Ovary (tissue), 9 donors: ENCODE results near the gene MLX. TPM values are rescaled to one million over a fixed set of nuclear protein-coding genes. Genes with fewer than 3 reads are reported as not detected.

Source experiments
- DNase-seq, 5 donors: peaks; one replicate each; pipeline ENCODE4 v3.0.0-alpha.2; 2019 to 2020
- H3K27ac ChIP-seq, 2 donors: fragments of 200-600 bp; one replicate each; pipeline versions ENCODE4 v1.5.1 to v1.8.0; 2019 to 2022
- H3K27me3 ChIP-seq: fragments of 200-600 bp; one replicate; pipeline ENCODE4 v1.8.0; 2022
- H3K36me3 ChIP-seq: fragments of 200-600 bp; sonication (generic); one replicate; pipeline ENCODE4 v1.5.1; 2019
- H3K4me1 ChIP-seq: one replicate; pipeline ENCODE4 v1.8.1; 2013; ENCODE audit warnings: mild to moderate bottlenecking, moderate library complexity; ENCODE audit not compliant: insufficient read depth
- H3K4me3 ChIP-seq: fragments of 200-600 bp; sonication (generic); one replicate; pipeline ENCODE4 v1.5.1; 2017
- H3K9me3 ChIP-seq, 2 donors: fragments of 200-600 bp in 1 of 2; sonication (generic) in 1 of 2; one replicate each; pipeline versions ENCODE4 v1.5.1 to v1.8.1; 2013 to 2019; ENCODE audit warnings: mild to moderate bottlenecking in 1 of 2, moderate library complexity in 1 of 2
- EP300 ChIP-seq: sonication (generic); formaldehyde crosslinking; IDR thresholded peaks from one replicate; pipeline ENCODE4 v1.6.1; 2017; ENCODE audit warnings: antibody characterized with exemption
- POLR2A ChIP-seq: fragments of 450-650 bp; IDR thresholded peaks from one replicate; pipeline ENCODE4 v1.6.1; 2017; ENCODE audit warnings: antibody characterized with exemption, mild to moderate bottlenecking, moderate library complexity
- WGBS, 3 donors: extraction: QIAGEN DNeasy Blood & Tissue Kit in 1 of 3; methylation state at CpG; one replicate each; pipeline versions ENCODE4 v1.1.5 to v1.1.7; 2013 to 2017; 5-methylcytosine and 5-hydroxymethylcytosine counted together
- intact Hi-C, 4 donors: fragments of 100-400 bp; cut with DNase I; formaldehyde crosslinking; loops; one replicate each; pipeline versions ENCODE4 v1.11.0 to v1.15.1; 2022 to 2023
- polyA plus RNA-seq, 2 donors: library from polyadenylated mRNA; stranded (reverse); fragments of 200-250 nt in 1 of 2; fragments of 350-450 nt in 1 of 2; fragmentation: Illumina TruSeq in 1 of 2; extraction: RNeasy Lipid Tissue Mini Kit (QIAGEN cat#74804) in 1 of 2; gene quantifications; one replicate each; pipeline ENCODE4 v1.2.3, GENCODE V29; 2013 to 2014
- total RNA-seq, 7 donors: library from RNA; depleted of rRNA in 2 of 7; stranded (reverse); fragments of >200 nt in 2 of 7; fragmentation: NEBNext Ultra II Directional in 3 of 7; extraction: Animal tissue kit (Norgen Biotek cat#: 25700) in 3 of 7; gene quantifications; one replicate each; pipeline versions ENCODE4 v1.1.0 to v1.2.4, GENCODE V29; 2016 to 2023
- TF ChIP-seq, protein P1 (sequence below), 3 donors: fragments of 450-650 bp in 2 of 3; fragments of 200-600 bp in 1 of 3; IDR thresholded peaks; one replicate each; pipeline versions ENCODE4 v1.5.1 to v1.8.0; 2016 to 2022; ENCODE audit warnings: antibody characterized with exemption in 3 of 3, mild to moderate bottlenecking in 1 of 3
- donor health status: DM: no; HTN: no; CAD: no; lungs with moderate emphysema.
- donor health status: DM: no; HTN: no; CAD: no.
- donor health status: Bipolar disorder and iron deficiency.
- donor health status: DM: yes; HTN: yes; CAD: no.
- donor health status: DM: no; HTN: no; CAD: no.
- donor health status: DM: yes; HTN: yes; CAD: no.

The MLX gene
- total and polyA plus RNA-seq, 9 donors, result 16.5 to 50.8 (median 24.4) TPM

DNA sequence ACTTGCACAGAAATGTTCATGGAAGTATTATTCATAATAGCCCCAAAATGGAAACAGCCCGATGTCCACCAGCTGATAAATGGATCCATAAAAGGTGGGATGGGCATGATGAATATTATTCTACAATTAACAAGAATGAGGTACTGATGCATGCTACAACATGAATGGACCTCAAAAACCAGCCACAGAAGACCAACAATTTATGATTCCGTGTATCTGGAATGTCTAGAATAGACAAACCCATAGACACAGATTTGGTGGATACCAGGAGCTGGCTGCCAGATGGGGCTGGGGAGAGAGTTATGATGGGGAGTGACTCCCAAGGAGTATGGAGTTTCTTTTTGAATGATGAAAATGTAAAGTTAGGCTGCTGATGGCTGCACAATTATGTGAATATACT is 41.7 kb upstream of the MLX start:
- Histone ChIP-seq H3K4me3 (no peak overlapping the region), H3K27me3 (no peaks in the 10 kb centered on the region), H3K27ac (no peak overlapping the region), H3K4me1 (peaks cover 33% of the 10 kb centered on the region), H3K36me3 (no peaks in the 10 kb centered on the region), H3K9me3 (no peaks in the 10 kb centered on the region)
- WGBS, 3 donors, result 23 to 51% (median 42%) methylated on average over 2 of the region's 2 CpGs
- no peak for TF ChIP-seq EP300
- TF ChIP-seq, protein P1, sequence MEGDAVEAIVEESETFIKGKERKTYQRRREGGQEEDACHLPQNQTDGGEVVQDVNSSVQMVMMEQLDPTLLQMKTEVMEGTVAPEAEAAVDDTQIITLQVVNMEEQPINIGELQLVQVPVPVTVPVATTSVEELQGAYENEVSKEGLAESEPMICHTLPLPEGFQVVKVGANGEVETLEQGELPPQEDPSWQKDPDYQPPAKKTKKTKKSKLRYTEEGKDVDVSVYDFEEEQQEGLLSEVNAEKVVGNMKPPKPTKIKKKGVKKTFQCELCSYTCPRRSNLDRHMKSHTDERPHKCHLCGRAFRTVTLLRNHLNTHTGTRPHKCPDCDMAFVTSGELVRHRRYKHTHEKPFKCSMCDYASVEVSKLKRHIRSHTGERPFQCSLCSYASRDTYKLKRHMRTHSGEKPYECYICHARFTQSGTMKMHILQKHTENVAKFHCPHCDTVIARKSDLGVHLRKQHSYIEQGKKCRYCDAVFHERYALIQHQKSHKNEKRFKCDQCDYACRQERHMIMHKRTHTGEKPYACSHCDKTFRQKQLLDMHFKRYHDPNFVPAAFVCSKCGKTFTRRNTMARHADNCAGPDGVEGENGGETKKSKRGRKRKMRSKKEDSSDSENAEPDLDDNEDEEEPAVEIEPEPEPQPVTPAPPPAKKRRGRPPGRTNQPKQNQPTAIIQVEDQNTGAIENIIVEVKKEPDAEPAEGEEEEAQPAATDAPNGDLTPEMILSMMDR (IDR thresholded peaks at IDR 0.05), result no peak
- no peak for TF ChIP-seq POLR2A
- intact Hi-C loops, result loop anchor here in 3 of 4 donors (5.0 kb wide), 2 partner anchors 103 to 203 kb away; partner anchors contain the start of gene CAVIN1 (in 1 of the 3)
- peak in 1 of 5 donors; percentile 2 for DNase-seq

DNA sequence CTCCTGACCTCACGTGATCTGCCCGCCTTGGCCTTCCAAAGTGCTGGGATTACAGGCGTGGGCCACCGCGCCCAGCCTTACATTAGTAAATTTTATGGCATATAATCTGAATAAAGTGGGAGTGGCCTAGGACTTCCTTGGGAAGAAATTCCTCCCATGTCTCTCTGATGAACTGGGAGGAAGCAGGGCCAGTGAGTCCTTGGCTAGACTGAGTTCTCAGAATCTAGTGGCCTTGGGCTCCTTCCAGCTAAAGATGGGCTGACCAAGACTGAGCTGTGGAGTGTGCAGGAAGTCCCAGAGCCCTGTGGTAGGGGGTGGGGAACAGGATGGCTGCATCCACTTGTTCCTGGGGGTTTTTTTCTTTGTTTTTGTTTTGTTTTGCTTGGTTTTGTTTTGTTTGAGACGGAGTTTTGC is 40.9 kb upstream of the MLX start:
- peaks cover 29% of the 10 kb centered on the region for H3K4me1 ChIP-seq
- 63 to 71% (median 64%) methylated on average over 6 of the region's 6 CpGs for WGBS, 3 donors

DNA sequence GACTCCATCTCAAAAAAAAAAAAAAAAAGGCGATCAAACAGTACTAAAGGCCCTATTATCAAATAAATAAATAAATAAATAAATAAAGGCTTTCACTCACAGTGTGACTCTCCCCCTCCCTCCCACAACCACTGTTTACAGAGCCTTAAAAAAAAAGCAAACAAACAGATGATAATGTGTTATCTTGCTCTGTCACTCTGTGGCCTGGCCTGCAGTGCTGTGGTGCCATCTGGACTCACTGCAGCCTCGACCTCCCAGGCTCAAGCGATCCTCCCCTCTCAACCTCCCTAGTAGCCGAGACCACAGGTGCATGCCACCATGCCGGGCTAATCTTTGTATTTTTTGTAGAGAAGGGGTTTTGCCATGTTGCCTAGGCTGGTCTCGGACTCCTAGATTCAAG is 39.0 kb upstream of the MLX start:
- Histone ChIP-seq H3K9me3 (no peaks in the 10 kb centered on the region), H3K4me1 (peaks cover 18% of the 10 kb centered on the region), H3K27me3 (no peaks in the 10 kb centered on the region), H3K36me3 (no peaks in the 10 kb centered on the region), H3K27ac (no peak overlapping the region), H3K4me3 (no peak overlapping the region)
- TF ChIP-seq, protein P1 (IDR thresholded peaks at IDR 0.05), result no peak
- no peak for TF ChIP-seq EP300
- no peak for TF ChIP-seq POLR2A
- DNase-seq, result no peak
- WGBS, 3 donors, result 87 to 92% (median 88%) methylated on average over 6 of the region's 6 CpGs
- intact Hi-C loops, result loop anchor here in 3 of 4 donors (2.0 to 5.0 kb wide), 3 partner anchors 106 to 206 kb away; partner anchors contain the start of gene CAVIN1 (in 1 of the 3)

More for the DNA sequence above, 40.9 kb upstream of the MLX start:
- Histone ChIP-seq H3K27ac (peak overlapping the region in 1 of 2 donors; percentile 2), H3K9me3 (no peaks in the 10 kb centered on the region), H3K4me3 (no peak overlapping the region), H3K27me3 (no peaks in the 10 kb centered on the region), H3K36me3 (no peaks in the 10 kb centered on the region)
- TF ChIP-seq EP300 (no peak), POLR2A (no peak)
- TF ChIP-seq, protein P1 (IDR thresholded peaks at IDR 0.05), result no peak
- intact Hi-C loops, result loop anchor here in 3 of 4 donors (2.0 to 5.0 kb wide), 3 partner anchors 104 to 204 kb away; partner anchors contain the start of gene CAVIN1 (in 1 of the 3)
- DNase-seq, result peak in 3 of 5 donors; percentile 55 to 62 (median 60)

DNA sequence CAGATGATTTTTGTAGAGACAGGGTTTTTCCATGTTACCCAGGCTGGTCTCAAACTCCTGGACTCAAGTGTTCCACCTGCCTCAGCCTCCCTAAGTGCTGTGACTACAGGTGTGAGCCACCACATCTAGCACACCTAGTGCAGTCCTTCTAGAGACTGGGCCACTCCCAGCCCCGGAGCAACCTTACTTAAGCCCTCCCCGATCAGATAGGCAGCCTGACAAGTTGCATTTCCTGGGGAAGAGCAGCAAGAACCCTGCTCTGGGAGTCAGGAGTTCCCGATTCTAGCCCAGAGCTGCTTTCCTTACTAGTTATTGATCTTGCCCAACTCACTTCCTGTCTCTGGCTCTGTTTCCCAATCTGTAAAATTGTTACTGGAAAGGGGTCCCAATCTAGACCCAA is 37.8 kb upstream of the MLX start:
- Histone ChIP-seq H3K9me3 (no peaks in the 10 kb centered on the region), H3K27ac (no peak overlapping the region), H3K27me3 (no peaks in the 10 kb centered on the region), H3K4me1 (peaks cover 17% of the 10 kb centered on the region), H3K36me3 (no peaks in the 10 kb centered on the region), H3K4me3 (no peak overlapping the region)
- WGBS, 3 donors, result 80 to 88% (median 82%) methylated on average over 3 of the region's 3 CpGs
- intact Hi-C loops, result loop anchor here in 3 of 4 donors (5.0 kb wide), 2 partner anchors 107 to 207 kb away; partner anchors contain the start of gene CAVIN1 (in 1 of the 3)
- no peak for TF ChIP-seq POLR2A
- TF ChIP-seq EP300, result no peak
- TF ChIP-seq, protein P1 (IDR thresholded peaks at IDR 0.05), result no peak
- DNase-seq, result no peak
